Pancreas (tissue), 10 donors: ENCODE measurements around the gene DRG1. TPM values are rescaled to one million over a fixed set of nuclear protein-coding genes. Genes with fewer than 3 reads are reported as not detected.

Experiments used
- ATAC-seq, 4 donors: fragments of 200-7000 bp; cut with Tn5 transposase; one replicate each; pipeline versions ENCODE4 v1.8.0 to v1.9.1; 2020; ENCODE audit warnings: mild to moderate bottlenecking in 4 of 4, moderate library complexity in 4 of 4
- DNase-seq, 6 donors: peaks; one replicate each; pipeline ENCODE4 v3.0.0-alpha.2; 2020
- FAIRE-seq: peaks from 2 replicates; lab custom pipeline; 2012; peaks lifted over from hg19 to GRCh38; lab: Jason Lieb, UNC
- H3K27ac ChIP-seq, 4 donors: fragments of 200-600 bp; sonication (generic); 1 replicate in 3 of 4; 2 replicates in 1 of 4; pipeline versions ENCODE4 v1.5.0 to v1.8.0; 2020
- H3K27me3 ChIP-seq, 4 donors: fragments of 200-600 bp; one replicate each; pipeline ENCODE4 v1.8.0; 2021
- H3K36me3 ChIP-seq, 3 donors: fragments of 200-600 bp; sonication (generic) in 1 of 3; one replicate each; pipeline versions ENCODE4 v1.5.0 to v1.8.0; 2020 to 2021
- H3K4me1 ChIP-seq, 3 donors: fragments of 200-600 bp; one replicate each; pipeline ENCODE4 v1.8.0; 2021
- H3K4me3 ChIP-seq, 4 donors: fragments of 200-600 bp; sonication (generic) in 2 of 4; one replicate each; pipeline versions ENCODE4 v1.5.0 to v1.8.0; 2020 to 2021
- H3K9me3 ChIP-seq, 4 donors: fragments of 200-600 bp; one replicate each; pipeline ENCODE4 v1.8.0; 2021
- WGBS, 2 donors: extraction: QIAGEN DNeasy Blood & Tissue Kit; methylation state at CpG; one replicate each; pipeline ENCODE4 v1.1.7; 2013; 5-methylcytosine and 5-hydroxymethylcytosine counted together
- intact Hi-C, 3 donors: fragments of 100-400 bp; cut with DNase I; formaldehyde crosslinking; loops; one replicate each; pipeline versions ENCODE4 v1.11.1 to v1.14.2; 2022
- polyA plus RNA-seq, 2 donors: library from polyadenylated mRNA; stranded (reverse); fragments of 200-250 nt; gene quantifications; one replicate each; pipeline ENCODE4 v1.2.3, GENCODE V29; 2013
- total RNA-seq, 6 donors: library from RNA; stranded (reverse); fragmentation: NEBNext Ultra II Directional in 4 of 6; extraction: Animal tissue kit (Norgen Biotek cat#: 25700) in 4 of 6; gene quantifications; one replicate each; pipeline versions ENCODE4 v1.2.1 to v1.2.4, GENCODE V29; 2021 to 2023
- TF ChIP-seq, protein P1 (sequence below), 4 donors: fragments of 200-600 bp; sonication (generic) in 3 of 4; IDR thresholded peaks; one replicate each; pipeline versions ENCODE4 v1.5.0 to v1.8.0; 2021; ENCODE audit warnings: antibody characterized with exemption in 4 of 4
- donor health status: healthy with polysubstance abuse.
- donor health status: DM: no; HTN: no; CAD: no; lungs with moderate emphysema.
- donor health status: DM: no; HTN: no; CAD: no.
- donor health status: control.
- donor health status: control.
- donor health status: Bipolar disorder and iron deficiency.
- donor health status: DM: yes; HTN: yes; CAD: no.
- donor health status: DM: no; HTN: no; CAD: no.
- donor health status: DM: no; HTN: no; CAD: no.
- donor health status: DM: yes; HTN: yes; CAD: no.

Gene DRG1, protein sequence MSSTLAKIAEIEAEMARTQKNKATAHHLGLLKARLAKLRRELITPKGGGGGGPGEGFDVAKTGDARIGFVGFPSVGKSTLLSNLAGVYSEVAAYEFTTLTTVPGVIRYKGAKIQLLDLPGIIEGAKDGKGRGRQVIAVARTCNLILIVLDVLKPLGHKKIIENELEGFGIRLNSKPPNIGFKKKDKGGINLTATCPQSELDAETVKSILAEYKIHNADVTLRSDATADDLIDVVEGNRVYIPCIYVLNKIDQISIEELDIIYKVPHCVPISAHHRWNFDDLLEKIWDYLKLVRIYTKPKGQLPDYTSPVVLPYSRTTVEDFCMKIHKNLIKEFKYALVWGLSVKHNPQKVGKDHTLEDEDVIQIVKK
- total RNA-seq: 10 to 100 TPM; 26.4 to 35.3 (median 30.2) TPM
- polyA plus RNA-seq: 10 to 100 TPM; 32.8 to 38.7 TPM

DNA sequence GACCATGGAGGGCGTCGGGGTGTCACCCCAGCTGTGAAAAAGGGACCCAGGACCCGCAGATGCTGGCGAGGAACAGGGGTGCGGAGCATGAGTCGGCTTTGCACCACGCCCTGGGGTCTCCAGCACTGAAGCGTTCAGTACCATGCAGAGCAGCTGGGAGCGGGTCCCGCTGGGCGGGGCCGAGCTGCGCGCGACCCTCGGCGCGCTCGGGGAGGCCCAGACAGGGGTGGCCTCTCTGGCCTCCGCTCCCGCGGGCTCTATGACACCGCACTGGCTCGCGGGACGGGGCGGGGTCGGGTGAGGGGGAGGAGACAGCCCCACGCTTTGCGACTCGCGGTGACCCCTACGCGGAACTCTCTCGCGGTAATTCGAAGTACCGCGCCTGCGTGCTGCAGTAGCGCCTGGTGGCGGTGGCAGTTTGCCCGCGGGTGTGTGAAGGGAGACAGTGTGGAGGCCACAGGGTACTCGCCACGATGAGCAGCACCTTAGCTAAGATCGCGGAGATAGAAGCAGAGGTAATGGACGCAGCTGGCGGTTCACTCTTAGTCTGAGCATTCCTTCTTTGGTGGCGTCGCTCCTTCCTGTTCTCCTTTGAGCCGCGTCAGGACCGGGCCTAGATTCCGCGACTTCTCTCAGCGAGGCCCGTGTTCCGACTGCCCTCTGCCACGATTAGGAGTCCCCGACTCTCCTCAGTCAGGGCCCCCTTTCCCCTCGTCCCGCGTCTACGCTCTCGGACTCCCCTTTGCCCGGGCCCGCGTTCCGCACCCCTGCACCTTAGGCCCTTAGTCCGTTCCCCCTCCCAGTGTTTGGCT lies at the start of gene DRG1:
DRG1 (plus strand) TSS at position 394 of the 812 bp plus-strand sequence; CDS start at position 474, 80 bp downstream.
- DNase-seq: peak; percentile 97 to 99 (median 98)
- no peaks in the 10 kb centered on the region for H3K27me3 ChIP-seq
- WGBS, 2 donors: 0% methylated on average over 67 to 72 of the region's 72 CpGs
- TF ChIP-seq, protein P1, sequence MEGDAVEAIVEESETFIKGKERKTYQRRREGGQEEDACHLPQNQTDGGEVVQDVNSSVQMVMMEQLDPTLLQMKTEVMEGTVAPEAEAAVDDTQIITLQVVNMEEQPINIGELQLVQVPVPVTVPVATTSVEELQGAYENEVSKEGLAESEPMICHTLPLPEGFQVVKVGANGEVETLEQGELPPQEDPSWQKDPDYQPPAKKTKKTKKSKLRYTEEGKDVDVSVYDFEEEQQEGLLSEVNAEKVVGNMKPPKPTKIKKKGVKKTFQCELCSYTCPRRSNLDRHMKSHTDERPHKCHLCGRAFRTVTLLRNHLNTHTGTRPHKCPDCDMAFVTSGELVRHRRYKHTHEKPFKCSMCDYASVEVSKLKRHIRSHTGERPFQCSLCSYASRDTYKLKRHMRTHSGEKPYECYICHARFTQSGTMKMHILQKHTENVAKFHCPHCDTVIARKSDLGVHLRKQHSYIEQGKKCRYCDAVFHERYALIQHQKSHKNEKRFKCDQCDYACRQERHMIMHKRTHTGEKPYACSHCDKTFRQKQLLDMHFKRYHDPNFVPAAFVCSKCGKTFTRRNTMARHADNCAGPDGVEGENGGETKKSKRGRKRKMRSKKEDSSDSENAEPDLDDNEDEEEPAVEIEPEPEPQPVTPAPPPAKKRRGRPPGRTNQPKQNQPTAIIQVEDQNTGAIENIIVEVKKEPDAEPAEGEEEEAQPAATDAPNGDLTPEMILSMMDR (IDR thresholded peaks at IDR 0.05): no peak
- peak; percentile 97 to 99 (median 98) for ATAC-seq
- no peaks in the 10 kb centered on the region for H3K9me3 ChIP-seq
- peaks cover 0 to 6% (median 3%) of the 10 kb centered on the region in 3 donors for H3K36me3 ChIP-seq
- FAIRE-seq: peak; percentile 57
- peaks cover 0 to 14% (median 12%) of the 10 kb centered on the region in 3 donors for H3K4me1 ChIP-seq
- intact Hi-C loops: no loop called here
- peak within 1 kb of the TSS; percentile 71 to 87 (median 82) for H3K27ac ChIP-seq
- H3K4me3 ChIP-seq: peak within 1 kb of the TSS; percentile 59 to 86 (median 74)

DNA sequence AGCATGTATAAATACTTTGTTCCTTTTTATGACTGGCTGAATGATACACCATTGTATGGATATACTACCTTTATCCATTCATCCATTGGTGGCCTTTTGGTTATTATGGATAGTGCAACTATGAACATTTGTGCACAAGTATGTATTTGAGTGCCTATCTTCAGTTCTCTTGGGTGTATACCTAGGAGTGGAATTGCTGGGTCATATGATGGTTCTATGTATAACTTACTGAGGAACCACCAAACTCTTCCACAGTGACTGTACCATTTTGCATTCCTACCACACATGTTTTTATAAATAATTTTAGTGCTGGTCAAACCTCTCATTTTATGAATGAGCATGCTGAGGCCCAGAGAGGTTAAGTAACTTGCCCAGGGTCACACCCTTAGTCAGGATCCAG lies 49.4 kb upstream of the DRG1 start:
- no peak overlapping the region for H3K4me3 ChIP-seq
- no peaks in the 10 kb centered on the region for H3K9me3 ChIP-seq
- intact Hi-C loops: no loop called here
- FAIRE-seq: no peak
- no peak for DNase-seq
- peak overlapping the region in 1 of 4 donors; percentile 22 for H3K27ac ChIP-seq
- no peaks in the 10 kb centered on the region for H3K4me1 ChIP-seq
- TF ChIP-seq, protein P1 (IDR thresholded peaks at IDR 0.05): no peak
- no peaks in the 10 kb centered on the region for H3K36me3 ChIP-seq
- no peaks in the 10 kb centered on the region for H3K27me3 ChIP-seq
- ATAC-seq: no peak

DNA sequence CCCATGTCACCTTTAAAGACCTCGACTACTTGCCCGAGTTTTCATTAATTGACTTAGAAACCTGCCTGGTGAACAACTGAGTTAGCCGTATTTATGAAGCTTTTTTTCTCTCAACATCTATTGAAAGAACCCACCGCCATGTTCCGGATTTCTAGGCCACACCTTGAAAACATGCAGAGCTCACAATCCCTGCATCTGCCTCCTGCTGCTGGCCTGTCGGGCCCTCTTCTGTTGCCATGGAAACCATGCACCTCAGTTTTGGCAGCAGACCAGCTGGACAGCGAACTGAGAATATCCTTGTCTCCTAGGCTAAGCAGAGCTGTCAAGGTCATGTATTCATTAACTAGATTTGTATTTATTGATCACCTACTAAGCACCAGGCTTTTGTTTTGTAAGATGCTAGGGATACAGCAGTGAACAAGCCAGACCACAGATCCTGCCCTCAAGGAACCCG lies 49.0 kb upstream of the DRG1 start:
- intact Hi-C loops: no loop called here
- no peak for FAIRE-seq
- TF ChIP-seq, protein P1 (IDR thresholded peaks at IDR 0.05): no peak
- ATAC-seq: peak in 1 of 4 donors; percentile 34
- no peaks in the 10 kb centered on the region for H3K27me3 ChIP-seq
- H3K9me3 ChIP-seq: no peaks in the 10 kb centered on the region
- no peaks in the 10 kb centered on the region for H3K36me3 ChIP-seq
- peak overlapping the region in 1 of 4 donors; percentile 22 for H3K27ac ChIP-seq
- DNase-seq: peak in 5 of 6 donors; percentile 69 to 90 (median 84)
- no peaks in the 10 kb centered on the region for H3K4me1 ChIP-seq
- H3K4me3 ChIP-seq: no peak overlapping the region
- WGBS, 2 donors: 16 to 22% methylated on average over 8 of the region's 8 CpGs

DNA sequence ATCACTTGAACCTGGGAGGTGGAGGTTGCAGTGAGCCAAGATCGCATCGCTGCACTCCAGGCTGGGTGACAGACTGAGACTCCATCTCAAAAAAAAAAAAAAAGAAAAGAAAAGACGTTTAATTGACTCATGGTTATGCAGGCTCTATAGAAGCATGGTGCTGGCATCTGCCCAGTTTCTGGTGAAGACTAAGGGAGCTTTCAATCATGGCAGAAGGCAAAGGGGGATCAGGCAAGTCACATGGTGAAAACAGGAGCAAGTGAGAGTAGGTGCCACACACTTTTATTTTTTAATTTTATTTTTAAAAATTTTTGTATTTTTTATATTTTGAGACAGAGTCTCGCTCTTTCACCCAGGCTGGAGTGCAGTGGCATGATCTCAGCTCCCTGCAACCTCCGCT lies 44.9 kb upstream of the DRG1 start:
- intact Hi-C loops: no loop called here
- no peak for ATAC-seq
- Histone ChIP-seq H3K4me3 (no peak overlapping the region), H3K27me3 (no peaks in the 10 kb centered on the region), H3K27ac (no peak overlapping the region), H3K36me3 (no peaks in the 10 kb centered on the region), H3K4me1 (no peaks in the 10 kb centered on the region), H3K9me3 (no peaks in the 10 kb centered on the region)
- WGBS, 2 donors: 71 to 73% methylated on average over 5 of the region's 5 CpGs
- TF ChIP-seq, protein P1 (IDR thresholded peaks at IDR 0.05): no peak
- no peak for DNase-seq
- no peak for FAIRE-seq
